GM19035 (cell line): ENCODE measurements around the gene RBM3.
"Not testable (repeated sequence)": the region's sequence is repeated elsewhere in the genome, so short reads cannot be mapped to it uniquely, and the experiment has no call there.

ENCODE experiments used
- ATAC-seq: cut with Tn5 transposase; IDR thresholded peaks from one replicate; pipeline ENCODE4 v1.9.1; 2021; ENCODE audit not compliant: unreplicated experiment

RBM3 gene

DNA sequence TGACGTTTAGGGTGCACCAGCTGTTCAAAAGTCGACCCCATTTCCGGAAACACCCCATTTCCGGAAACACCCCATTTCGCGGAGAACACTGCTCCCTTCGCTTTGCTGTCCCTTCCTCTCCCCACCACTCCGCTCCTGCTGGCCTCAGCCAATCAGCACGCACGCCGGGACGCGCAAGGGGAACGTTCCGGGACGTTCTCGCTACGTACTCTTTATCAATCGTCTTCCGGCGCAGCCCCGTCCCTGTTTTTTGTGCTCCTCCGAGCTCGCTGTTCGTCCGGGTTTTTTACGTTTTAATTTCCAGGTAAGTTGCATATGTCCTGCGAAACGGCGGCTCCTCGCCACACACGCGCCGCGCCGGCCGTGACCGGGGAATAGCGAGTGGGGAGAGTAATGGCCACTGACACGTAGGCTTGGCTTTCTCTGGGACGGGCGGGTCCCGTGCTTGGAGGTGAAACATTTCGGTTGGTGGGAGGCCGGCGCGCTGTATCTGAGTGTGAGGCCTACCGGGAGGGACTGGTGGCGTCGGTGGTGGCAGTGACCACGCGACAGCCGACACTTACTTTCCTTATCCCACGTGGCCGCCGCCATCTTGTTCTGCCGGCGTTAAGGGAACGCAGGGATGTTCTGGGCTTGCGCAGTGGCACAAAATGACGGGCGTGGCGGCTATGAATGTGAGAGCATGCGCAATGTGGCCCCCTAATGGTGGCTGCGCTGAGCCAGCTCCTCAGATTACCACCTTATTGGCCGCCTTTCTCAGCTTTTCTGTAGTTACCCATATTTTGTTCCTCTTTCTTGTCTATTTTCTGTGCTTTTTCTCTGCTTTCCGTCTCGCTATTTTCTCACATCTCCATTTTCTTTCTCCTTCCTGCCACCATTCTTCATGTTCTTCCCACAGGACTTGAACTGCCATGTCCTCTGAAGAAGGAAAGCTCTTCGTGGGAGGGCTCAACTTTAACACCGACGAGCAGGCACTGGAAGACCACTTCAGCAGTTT lies at the start of gene RBM3:
Gene RBM3 (plus strand): TSS at position 215 of the 997 bp plus-strand sequence. CDS start 697 bp downstream, at position 912.
- ATAC-seq, result peak; percentile 79

DNA sequence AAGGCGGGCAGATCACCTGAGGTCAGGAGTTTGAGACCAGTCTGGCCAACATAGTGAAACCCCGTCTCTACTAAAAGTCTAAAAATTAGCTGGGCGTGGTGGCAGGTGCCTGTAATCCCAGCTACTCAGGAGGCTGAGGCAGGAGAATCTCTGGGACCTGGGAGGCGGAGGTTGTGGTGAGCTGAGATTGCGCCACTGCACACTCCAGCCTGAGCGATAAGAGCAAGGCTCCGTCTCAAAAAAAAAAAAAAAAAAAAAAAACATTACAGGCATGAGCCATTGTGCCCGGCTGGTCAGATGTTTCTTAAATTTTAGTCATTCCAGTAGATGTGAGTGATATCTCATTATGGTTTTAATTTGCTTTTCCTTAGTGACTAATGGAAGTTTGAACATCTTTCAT lies 48.4 kb upstream of the RBM3 start:
- ATAC-seq, result not testable (repeated sequence)

DNA sequence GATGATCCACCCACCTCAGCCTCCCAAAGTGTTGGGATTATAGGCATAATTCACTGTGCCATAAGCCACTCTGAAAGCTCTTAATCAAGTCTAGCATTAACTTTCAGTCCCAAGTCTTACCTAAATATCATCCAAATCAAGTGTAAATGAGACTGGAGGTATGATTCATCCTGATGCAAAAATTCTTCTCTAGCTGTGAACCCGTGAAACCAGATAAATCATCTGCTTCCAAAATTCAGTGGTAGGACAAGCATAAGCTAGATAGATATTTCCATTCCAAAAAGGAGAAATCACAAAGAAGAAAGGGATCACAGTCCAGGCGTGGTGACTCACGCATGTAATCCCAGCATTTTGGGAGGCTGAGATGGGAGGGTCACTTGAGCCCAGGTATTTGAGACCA lies 43.5 kb upstream of the RBM3 start:
- ATAC-seq, result no peak

DNA sequence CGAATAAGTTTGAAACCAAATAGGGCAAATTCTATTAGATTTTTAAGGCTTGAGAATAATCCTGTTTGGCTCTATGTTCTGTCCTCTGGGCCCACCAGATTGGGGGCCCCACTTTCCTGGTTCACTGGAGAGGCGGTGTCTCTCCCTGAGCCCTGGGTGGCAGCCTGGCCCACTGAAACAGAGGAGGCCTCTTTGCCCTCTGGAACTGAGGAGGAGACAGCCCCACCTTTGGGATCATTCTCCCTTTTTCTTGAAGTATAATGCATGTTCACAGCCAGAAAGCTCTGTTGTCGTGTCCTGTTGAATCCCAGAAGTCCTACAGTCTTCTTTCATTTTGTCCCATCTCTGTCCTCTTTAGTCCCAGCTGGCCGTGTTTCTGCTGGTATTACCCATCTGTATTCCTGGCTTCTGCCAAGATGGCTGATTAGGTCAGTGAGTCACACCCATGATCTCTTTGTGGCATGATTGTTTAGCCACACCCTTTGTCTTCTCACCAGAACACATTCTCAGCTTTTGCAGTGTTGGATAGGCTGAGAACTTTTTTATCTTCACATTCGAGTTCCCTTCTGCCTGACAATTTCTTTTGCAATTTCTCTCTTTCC lies 42.8 kb upstream of the RBM3 start:
- ATAC-seq, result no peak

DNA sequence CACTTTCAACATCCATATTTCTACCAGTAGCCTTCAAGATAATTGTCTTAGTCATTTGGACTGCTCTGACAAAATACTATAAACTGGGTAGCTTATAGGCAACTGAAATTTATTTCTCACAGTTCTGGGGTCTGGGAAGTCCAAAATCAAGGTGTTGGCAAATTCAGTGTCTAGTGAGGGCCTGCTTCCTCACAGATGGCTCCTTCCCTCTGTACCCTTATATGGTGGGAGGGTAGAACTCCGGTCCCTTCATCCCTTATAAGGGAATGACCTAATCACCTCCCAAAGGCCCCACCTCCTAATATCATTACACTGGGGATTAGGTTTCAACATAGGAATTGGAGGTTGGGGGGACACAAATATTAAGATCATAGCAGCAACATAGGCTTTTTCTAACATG lies 42.1 kb upstream of the RBM3 start:
- no peak for ATAC-seq

DNA sequence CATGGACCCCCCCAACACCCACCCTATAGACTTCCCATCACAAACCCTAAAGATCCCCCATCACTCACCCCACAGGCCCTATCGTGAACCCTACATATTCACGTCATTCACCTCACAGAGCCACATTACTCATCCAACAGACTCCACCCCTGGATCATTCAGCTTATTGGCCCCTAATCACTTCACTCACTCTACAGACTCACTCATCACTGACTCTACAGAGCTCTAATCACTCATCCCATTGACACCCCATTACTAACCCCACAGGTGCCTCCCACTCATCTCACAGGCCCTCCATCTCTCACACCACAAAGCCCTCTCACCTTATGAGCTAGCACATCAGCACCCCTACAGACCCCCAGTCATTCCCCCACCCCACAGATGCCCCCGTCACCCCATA lies 41.1 kb upstream of the RBM3 start:
- ATAC-seq, result no peak

DNA sequence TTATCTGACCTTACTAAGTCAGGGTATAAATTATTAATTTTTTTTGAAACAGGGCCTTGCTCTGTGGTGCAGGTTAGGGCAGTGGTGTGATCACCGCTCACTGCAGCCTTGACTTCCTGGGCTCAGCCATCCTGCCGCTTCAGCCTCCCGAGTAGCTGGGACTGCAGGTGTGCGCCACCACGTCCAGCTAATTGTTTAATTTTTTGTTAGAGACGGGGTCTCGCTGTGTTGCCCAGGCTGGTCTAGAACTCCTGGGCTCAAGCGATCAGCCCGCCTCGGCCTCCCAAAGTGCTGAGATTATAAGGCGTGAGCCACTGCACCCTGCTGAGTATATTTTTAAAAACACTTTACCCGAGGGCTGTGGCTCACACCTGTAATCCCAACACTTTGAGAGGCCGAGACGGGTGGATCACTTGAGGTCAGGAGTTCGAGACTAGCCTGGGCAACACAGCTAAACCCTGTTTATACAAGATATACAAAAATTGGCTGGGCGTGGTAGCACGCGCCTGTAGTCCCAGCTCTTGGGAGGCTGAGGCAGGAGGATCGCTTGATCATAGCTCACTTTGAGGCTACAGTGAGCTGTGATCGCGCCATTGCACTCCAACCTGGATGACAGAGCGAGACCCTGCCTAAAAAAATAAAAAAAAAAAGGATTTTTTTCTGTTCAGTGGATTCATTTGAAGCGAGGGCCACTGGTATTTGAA lies 35.5 kb upstream of the RBM3 start:
- no peak for ATAC-seq

DNA sequence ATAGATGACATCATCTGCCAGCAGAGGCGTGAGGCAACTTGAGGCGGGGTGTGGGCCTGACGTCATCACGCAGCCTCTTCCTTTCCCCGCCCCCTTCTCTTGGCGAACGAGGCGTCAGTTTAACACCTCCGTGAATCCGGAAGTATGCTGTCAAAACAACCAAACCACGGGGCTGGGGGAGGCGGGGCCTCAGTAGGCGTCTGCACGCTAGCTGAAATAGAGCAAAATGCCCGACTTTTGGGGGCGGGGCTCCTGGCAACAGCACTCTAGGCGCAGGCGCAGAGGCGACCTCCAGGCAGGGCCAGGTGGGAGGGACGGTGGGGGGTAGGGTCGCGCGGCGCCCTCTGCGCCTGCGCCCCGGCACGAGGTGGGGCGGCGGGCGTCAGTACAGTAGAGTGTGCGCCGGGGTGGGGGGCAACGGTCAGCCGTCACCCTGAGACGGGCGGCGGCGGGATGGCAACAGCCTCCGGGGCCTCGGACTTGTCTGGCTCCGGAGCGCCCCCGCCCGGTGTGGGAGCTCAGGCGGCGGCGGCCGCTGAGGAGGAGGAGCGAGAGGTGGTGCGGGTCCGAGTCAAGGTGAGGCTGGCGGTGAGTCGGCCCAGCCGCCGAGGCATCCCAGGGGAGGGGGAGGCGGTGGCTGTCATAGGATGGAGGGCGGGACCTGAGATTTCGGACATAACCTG lies 34.8 kb upstream of the RBM3 start, which contains the start of gene TBC1D25:
Gene TBC1D25 (plus strand): TSS at position 370 of the 683 bp plus-strand sequence. CDS start 84 bp downstream, at position 454.
- peak; percentile 83 for ATAC-seq

DNA sequence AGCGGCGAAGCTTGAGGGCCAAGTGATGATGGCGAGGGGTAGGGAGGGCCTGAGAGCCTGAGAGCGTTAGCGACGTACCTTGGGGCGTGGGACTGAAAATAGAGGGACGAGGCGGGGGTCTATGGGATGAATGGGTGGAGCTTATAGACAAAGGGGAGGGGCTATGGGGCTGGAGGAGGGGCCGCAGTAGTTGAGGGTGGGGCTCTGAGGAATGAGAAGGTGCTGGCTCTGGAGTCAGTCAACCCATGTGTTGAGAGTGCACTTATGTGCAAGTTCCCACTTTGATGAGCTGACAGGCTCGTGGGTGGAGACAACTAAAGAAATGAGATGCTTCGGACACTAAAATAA lies 34.3 kb upstream of the RBM3 start:
- ATAC-seq, result peak; percentile 39

DNA sequence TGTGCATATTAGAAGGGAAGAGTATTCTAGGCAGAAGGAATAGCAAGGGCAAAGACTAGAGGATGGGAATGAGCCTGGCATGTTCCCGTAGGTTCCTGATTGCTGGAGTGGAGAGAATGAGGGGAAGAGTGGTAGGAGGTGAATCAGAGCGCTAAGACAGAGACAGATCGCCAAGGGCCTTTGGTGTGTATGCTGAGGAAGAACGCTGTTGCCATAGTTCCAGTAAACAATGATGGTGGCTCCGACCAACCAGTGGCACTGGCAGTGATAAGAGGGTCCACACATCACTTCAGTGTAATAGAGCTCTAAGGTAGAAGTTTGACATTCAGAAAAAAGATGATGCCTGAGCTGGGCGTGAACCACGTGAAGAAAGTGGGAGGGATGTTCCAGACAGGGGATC lies 33.8 kb upstream of the RBM3 start:
- no peak for ATAC-seq

DNA sequence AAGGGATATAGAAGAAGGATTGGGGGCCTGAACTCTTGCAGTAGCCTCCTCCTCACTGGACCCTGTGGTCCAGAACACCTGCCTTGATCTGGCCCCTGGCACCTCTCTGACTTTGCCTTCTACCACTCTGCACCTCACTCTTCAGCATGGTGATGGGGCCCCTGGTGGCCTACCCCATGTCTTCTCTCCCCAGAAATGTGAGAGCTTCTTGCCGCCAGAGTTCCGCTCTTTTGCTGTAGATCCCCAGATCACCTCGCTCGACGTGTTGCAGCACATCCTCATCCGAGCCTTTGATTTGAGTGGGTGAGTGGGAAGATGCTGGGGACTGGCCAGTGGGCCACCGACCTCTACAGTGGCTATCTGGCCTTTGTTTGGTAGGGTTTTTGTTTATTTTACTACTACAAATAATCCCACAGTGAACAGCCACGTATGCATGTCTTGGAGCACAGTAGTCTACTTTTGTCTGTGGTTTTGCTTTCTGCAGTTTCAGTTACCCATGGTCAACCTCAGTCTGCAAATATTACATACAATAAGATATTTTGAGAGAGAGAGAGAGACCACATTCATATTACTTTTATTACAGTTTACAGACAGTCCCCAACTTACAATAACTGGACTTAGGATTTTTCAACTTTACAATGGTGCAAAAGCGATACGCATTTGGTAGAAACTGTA lies 33.0 kb upstream of the RBM3 start:
- no peak for ATAC-seq

DNA sequence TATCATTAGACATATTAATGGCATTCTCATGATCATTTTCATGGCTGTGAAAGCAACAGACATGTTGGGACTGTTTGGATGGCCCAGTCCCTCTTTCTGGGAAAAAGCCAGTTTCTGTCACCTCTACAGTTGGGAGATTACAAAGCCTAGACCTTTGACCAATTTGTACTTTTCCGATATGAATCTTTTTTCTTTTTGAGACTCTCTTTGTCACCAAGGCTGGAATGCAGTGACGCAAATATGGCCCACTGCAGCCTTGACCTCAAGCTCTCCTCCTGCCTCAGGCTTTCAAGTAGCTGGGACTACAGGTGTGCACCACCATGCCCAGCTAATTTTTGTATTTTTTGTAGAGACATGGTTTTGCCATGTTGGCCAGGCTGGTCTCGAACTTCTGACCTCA lies 25.4 kb upstream of the RBM3 start:
- no peak for ATAC-seq

DNA sequence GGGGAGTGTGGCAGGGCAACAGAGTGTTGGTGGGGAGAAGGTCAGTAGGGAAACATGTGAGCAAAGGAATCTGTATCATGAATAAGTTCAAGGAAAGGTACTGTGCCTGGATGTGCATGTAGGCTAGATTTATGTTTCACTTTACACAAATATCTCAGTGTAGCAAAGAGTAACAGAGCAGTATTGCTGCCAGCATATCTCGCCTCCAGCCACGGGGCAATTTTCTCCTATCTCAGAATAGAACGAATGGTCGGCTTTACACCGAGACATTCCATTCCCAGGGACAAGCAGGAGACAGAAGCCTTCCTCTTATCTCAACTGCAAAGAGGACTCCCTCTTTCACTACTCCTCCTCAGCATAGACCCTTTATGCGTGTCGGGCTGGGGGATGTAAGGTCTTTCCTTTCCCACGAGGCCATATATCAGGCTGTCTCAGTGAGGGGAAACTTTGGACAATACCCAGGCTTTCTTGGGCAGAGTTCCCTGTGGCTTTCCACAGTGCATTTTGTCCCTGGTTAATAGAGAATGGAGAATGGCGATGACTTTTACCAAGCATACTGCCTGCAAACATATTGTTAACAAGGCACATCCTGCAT lies 18.5 kb upstream of the RBM3 start:
- not testable (repeated sequence) for ATAC-seq

DNA sequence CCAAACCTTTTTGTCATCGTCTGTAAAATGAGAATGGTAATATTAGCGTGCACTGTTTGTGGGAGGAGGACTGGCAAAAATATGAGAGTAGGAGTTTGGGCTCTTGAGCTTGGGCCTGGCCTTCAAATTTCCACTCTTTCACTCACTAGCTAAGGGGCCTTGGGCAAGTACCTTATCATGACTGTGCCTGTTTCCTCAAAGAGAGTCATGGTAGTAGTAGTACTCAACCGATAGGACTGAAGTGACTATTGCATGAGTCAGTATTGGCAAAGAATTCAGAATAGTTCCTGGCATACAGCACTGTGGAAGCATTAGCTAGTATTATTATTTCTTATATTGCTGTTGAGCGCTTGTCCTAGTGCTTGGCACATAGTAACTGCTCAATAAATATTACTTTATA lies 16.0 kb upstream of the RBM3 start:
- no peak for ATAC-seq

DNA sequence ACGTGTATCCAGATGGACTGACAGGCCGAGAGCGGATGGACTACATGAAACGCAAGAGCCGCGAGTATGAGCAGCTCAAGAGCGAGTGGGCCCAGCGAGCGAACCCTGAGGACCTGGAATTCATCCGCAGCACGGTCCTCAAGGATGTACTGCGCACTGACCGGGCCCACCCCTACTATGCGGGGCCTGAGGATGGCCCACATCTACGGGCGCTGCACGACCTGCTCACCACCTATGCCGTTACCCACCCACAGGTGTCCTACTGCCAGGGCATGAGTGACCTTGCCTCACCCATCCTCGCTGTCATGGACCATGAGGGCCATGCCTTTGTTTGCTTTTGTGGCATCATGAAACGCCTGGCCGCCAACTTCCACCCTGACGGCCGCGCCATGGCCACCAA lies 14.6 kb upstream of the RBM3 start:
- no peak for ATAC-seq

DNA sequence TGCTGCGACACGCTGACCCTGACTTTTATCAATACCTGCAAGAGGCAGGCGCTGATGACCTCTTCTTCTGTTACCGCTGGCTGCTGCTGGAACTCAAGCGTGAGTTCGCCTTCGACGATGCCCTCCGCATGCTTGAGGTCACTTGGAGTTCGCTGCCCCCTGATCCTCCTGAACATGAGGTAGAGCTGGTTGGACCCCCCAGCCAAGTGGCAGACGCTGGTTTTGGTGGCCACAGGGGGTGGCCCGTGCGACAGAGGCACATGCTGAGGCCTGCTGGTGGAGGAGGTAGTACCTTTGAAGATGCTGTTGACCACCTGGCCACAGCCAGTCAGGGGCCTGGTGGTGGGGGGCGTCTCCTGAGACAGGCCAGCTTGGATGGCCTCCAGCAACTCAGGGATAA lies 14.2 kb upstream of the RBM3 start:
- ATAC-seq, result no peak

DNA sequence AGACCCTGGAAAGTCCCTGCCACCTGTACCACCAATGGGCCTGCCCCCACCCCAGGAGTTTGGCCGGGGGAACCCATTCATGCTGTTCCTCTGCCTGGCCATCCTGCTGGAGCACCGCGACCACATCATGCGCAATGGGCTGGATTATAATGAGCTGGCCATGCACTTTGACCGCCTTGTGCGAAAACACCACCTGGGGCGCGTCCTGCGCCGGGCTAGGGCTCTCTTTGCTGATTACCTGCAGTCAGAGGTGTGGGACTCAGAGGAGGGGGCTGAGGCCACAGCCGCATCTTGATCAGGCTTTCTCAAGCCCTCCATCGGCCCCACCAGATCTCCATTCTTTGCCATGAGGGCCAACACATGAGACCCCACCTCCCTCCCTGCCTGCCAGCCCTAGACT lies 13.6 kb upstream of the RBM3 start:
- no peak for ATAC-seq

DNA sequence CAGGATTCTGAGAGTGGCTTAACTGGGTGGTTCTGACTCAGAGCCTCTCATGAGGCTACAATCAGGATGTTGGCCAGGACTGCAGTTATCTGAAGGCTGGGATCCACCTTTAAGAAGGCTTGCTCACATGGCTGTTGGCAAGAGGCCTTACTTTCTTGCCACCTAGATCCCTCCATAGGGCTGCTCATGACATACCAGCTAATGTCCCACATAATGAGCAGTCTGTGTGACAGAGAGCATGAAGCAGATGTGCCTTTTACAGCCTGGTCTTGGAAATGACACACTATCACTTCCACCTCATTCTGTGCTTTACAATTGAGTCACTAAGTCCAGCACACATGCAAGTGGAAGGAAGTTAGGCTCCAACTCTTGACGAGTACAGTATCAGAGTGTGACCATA lies 4.3 kb upstream of the RBM3 start:
- ATAC-seq, result no peak

DNA sequence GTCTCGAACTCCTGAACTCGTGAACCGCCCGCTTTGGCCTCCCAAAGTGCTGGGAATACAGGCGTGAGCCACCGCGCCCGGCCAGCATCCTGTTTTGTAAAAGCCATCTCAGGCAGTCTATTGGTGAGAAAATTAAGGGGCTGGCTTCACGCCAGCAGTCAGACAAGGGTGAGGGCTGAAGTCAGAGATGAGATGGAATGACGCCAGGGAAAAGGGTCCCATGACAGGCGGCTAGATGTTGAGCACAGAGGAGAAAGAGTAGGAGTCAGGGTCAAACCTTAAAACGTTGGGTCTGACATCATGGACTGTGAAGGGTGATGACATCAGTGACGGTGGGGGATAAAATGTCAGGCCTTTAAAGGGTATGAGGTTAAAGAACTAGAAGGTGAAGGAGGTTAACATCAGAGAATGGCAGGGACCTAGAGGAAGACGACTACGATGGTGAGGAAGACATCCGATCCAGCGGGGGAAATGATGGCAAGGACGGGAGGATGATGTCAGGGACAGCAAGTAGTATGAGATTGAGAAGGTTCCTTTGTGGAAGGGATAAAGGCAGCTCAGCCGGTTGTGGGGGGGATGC lies 504 bp upstream of the RBM3 start:
- ATAC-seq, result no peak

DNA sequence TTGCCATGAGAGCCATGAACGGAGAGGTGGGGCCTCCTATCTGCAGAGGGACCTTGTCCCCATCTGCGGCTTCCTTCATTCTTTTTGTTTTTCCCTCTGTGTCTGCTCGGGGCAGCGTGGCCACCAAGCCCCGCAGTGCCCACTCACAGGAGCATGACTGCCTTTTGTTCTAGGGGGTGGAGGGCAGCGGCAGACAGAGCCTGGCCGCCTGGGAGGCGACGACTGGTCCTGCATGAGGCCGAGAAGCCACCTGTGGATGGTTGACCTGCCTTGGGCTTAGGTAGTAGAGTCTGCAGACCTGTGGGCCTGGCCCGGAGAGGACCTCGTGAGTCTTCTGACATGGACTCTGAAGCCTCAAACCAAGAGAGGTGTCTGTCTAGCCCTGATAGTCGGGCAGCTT lies 1.4 kb downstream of the RBM3 start:
- ATAC-seq, result no peak
